ENCODE results near the gene PIP5K1B. TPM values are rescaled to one million over a fixed set of nuclear protein-coding genes. Genes with fewer than 3 reads are reported as not detected.

The PIP5K1B gene
- total and polyA plus RNA-seq, 2 donors (not counting 1 experiment from before 2014, with no cell fraction given) = 11.8 to 24.1 TPM

DNA sequence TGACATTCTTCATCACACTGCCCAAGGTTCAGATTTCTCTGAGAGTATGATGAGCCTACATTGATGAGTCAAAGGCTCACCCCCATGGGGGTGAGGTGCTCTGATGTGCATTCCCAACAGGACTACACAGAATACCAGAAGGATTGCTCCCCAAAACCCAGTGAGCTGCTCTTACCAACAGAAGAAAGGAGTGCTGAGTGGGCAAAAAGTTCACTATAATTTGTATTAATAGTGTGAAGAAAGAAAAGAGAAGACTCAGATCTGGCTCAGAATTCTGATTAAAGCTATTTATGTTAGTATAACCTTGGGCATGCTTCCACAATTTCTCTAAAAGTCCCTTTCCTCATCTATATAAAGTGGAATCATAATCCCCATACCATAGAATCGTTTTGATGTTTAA is 262.8 kb downstream of the PIP5K1B start:
- Mint-ChIP-seq H3K9me3 (ENCODE audit: insufficient read depth) (no peaks in the 10 kb centered on the region), H3K4me1 (no peaks in the 10 kb centered on the region), H3K4me3 (no peak overlapping the region), H3K27ac (no peak overlapping the region), H3K27me3 (no peaks in the 10 kb centered on the region)
- no peaks in the 10 kb centered on the region for H3K79me2 ChIP-seq (ENCODE audit: control insufficient read depth, insufficient read depth, low read length)
- DNase-seq (no peak), ATAC-seq (ENCODE audit: low read depth) (no peak)
- H3K4me1 ChIP-seq (ENCODE audit: control insufficient read depth in 2 of 2, insufficient read depth in 2 of 2, low read length in 2 of 2) = no peaks in the 10 kb centered on the region
- no peaks in the 10 kb centered on the region for H3K9me3 ChIP-seq (ENCODE audit: control extremely low read depth in 1 of 3, control insufficient read depth in 2 of 3, insufficient read depth in 1 of 3, low read length in 2 of 3)
- no peak overlapping the region for H3K9ac ChIP-seq (ENCODE audit: low read length)
- TF ChIP-seq, protein P1, sequence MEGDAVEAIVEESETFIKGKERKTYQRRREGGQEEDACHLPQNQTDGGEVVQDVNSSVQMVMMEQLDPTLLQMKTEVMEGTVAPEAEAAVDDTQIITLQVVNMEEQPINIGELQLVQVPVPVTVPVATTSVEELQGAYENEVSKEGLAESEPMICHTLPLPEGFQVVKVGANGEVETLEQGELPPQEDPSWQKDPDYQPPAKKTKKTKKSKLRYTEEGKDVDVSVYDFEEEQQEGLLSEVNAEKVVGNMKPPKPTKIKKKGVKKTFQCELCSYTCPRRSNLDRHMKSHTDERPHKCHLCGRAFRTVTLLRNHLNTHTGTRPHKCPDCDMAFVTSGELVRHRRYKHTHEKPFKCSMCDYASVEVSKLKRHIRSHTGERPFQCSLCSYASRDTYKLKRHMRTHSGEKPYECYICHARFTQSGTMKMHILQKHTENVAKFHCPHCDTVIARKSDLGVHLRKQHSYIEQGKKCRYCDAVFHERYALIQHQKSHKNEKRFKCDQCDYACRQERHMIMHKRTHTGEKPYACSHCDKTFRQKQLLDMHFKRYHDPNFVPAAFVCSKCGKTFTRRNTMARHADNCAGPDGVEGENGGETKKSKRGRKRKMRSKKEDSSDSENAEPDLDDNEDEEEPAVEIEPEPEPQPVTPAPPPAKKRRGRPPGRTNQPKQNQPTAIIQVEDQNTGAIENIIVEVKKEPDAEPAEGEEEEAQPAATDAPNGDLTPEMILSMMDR (IDR thresholded peaks at IDR 0.05) = no peak
- no peak for TF ChIP-seq EZH2 (IDR thresholded peaks at IDR 0.05; ENCODE audit: borderline replicate concordance, insufficient read depth, low read depth, low read length, poor library complexity, severe bottlenecking)
- no peak overlapping the region for H3K4me3 ChIP-seq (ENCODE audit: control extremely low read depth in 1 of 5, extremely low read depth in 1 of 5, insufficient read depth in 1 of 5, low read depth in 2 of 5, low read length in 4 of 5)
- intact Hi-C loops (cut with micrococcal nuclease) = no loop called here
- POLR2A ChIA-PET = no interaction called here
- H2AFZ ChIP-seq (ENCODE audit: insufficient read depth, low read depth, low read length, poor library complexity, severe bottlenecking) = no peak overlapping the region
- CTCF ChIA-PET = interaction anchor here (1.0 kb wide), 1 partner anchor 17 kb away, joined by 3 read pairs; no protein-coding TSS in a partner anchor
- H3K27ac ChIP-seq (ENCODE audit: low read length in 2 of 2) = no peak overlapping the region
- peaks cover 0 to 6% of the 10 kb centered on the region in 2 experiments for H3K36me3 ChIP-seq (replicated peaks in 1 of 2; ENCODE audit: control extremely low read depth in 1 of 2, control insufficient read depth in 1 of 2, extremely low read depth in 1 of 2, insufficient read depth in 2 of 2, low read length in 1 of 2)
- H4K20me1 ChIP-seq (ENCODE audit: control insufficient read depth, insufficient read depth, low read length, poor library complexity, severe bottlenecking) = no peaks in the 10 kb centered on the region
- 100% methylated on average over 1 of the region's 1 CpG for WGBS (ENCODE audit: insufficient coverage)
- H3K27me3 ChIP-seq (replicated peaks in 1 of 4; ENCODE audit: control extremely low read depth in 1 of 4, control insufficient read depth in 3 of 4, insufficient read depth in 4 of 4, low read length in 3 of 4) = no peaks in the 10 kb centered on the region
- no peak overlapping the region for H3K4me2 ChIP-seq (replicated peaks; ENCODE audit: low read depth, low read length, poor library complexity, severe bottlenecking)

DNA sequence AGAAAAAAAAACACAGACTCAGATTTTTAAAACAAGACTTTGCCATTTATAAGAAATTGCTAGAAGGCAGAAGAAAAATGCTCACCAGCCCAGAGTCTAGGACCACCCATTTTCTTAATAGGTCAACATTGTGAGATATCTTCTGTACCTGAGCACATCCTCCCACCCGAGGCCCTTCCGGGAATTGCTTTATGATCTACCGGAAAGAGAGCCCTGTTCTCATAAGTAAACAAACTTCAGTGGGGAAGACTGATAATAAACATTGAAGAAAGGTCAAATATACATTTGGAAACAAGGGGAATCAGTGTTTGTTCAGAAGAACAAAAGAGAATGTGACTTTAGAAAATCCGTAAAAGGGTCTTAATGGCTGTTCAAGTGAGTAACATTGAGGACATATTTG is 264.5 kb downstream of the PIP5K1B start:
- intact Hi-C loops (cut with micrococcal nuclease) = no loop called here
- Mint-ChIP-seq H3K4me3 (no peak overlapping the region), H3K27me3 (no peaks in the 10 kb centered on the region), H3K4me1 (peaks cover 6% of the 10 kb centered on the region), H3K27ac (no peak overlapping the region), H3K9me3 (ENCODE audit: insufficient read depth) (no peaks in the 10 kb centered on the region)
- TF ChIP-seq, protein P1 (IDR thresholded peaks at IDR 0.05) = no peak
- no peak for TF ChIP-seq EZH2 (IDR thresholded peaks at IDR 0.05; ENCODE audit: borderline replicate concordance, insufficient read depth, low read depth, low read length, poor library complexity, severe bottlenecking)
- Histone ChIP-seq H2AFZ (ENCODE audit: insufficient read depth, low read depth, low read length, poor library complexity, severe bottlenecking) (no peak overlapping the region), H3K27ac (ENCODE audit: low read length in 2 of 2) (no peak overlapping the region), H4K20me1 (ENCODE audit: control insufficient read depth, insufficient read depth, low read length, poor library complexity, severe bottlenecking) (no peaks in the 10 kb centered on the region), H3K4me1 (ENCODE audit: control insufficient read depth in 2 of 2, insufficient read depth in 2 of 2, low read length in 2 of 2) (no peaks in the 10 kb centered on the region), H3K4me3 (ENCODE audit: control extremely low read depth in 1 of 5, extremely low read depth in 1 of 5, insufficient read depth in 1 of 5, low read depth in 2 of 5, low read length in 4 of 5) (no peak overlapping the region), H3K4me2 (replicated peaks; ENCODE audit: low read depth, low read length, poor library complexity, severe bottlenecking) (no peak overlapping the region), H3K9ac (ENCODE audit: low read length) (no peak overlapping the region), H3K27me3 (replicated peaks in 1 of 4; ENCODE audit: control extremely low read depth in 1 of 4, control insufficient read depth in 3 of 4, insufficient read depth in 4 of 4, low read length in 3 of 4) (no peaks in the 10 kb centered on the region), H3K36me3 (replicated peaks in 1 of 2; ENCODE audit: control extremely low read depth in 1 of 2, control insufficient read depth in 1 of 2, extremely low read depth in 1 of 2, insufficient read depth in 2 of 2, low read length in 1 of 2) (peaks cover 0 to 2% of the 10 kb centered on the region in 2 experiments), H3K79me2 (ENCODE audit: control insufficient read depth, insufficient read depth, low read length) (no peaks in the 10 kb centered on the region), H3K9me3 (ENCODE audit: control extremely low read depth in 1 of 3, control insufficient read depth in 2 of 3, insufficient read depth in 1 of 3, low read length in 2 of 3) (no peaks in the 10 kb centered on the region)
- POLR2A ChIA-PET = no interaction called here
- ATAC-seq (ENCODE audit: low read depth) = no peak
- no CpG with 5 or more reads among the region's 4 CpGs for WGBS (ENCODE audit: insufficient coverage)
- no peak for DNase-seq
- CTCF ChIA-PET = no interaction called here

Data from B cell (primary cell).